Stimulated activated CD8-positive, alpha-beta memory T cell treated with anti-CD3 and anti-CD28 coated beads, Interleukin-12 subunit alpha, Interleukin-12 subunit beta, amount 100 ng/mL, for 1 hour (primary cell): Measurements from ENCODE around the gene RBM5.
"Not testable (repeated sequence)": the region's sequence is repeated elsewhere in the genome, so short reads cannot be mapped to it uniquely, and the experiment has no call there.

Source experiments
- DNase-seq: peaks from one replicate; pipeline ENCODE4 v3.0.0-alpha.2; 2020; ENCODE audit warnings: low read depth

Gene RBM5

DNA sequence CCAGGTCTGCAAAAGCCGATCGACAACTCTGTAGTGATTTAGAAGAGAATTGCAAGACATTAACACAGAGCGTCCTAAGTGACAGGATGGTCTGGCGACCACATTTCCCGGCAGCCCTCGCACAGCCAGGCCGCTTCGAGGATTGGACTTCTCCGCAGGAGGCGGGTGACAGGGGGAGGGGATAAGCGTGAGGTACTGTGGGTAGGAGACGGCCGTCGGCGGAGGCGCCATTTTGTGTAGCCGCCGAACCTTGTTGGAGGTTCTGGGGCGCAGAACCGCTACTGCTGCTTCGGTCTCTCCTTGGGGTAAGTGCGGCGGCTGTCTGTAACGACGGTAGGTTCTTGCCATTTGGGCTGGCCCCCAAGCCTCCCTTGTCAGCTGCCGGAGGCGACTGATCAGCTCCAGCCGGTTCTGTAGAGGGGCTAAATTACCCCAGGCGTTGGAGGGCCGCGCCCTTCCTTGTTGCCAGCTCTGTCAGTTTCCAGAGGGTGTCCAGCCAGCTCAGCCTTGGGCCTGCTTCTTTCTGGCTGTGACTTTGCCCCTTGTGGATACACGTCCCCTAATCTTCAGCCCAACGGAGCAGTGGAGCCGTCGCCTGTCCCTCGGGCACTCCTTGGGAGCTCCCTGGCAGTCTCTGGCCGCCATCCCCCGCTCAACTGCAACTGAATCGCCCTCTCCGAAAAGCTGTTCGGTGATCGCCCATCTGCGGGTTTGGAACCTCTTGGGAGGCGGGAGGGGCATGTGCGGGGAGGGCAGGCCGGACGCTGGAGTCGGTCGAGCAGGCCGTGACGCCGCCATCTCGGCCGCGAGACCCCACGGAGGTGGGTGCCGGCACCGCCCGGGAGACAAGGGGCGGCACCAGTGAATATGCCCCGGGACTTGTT lies at the start of gene RBM5:
Gene RBM5, plus strand, starts transcription at position 195 of the 884 bp plus-strand sequence. CDS start 1,516 bp downstream, outside the sequence.
- peak; percentile 85 for DNase-seq

GRCh38 chr3:50044976-50045375 lies 43.7 kb upstream of the RBM5 start:
- DNase-seq = no peak

DNA sequence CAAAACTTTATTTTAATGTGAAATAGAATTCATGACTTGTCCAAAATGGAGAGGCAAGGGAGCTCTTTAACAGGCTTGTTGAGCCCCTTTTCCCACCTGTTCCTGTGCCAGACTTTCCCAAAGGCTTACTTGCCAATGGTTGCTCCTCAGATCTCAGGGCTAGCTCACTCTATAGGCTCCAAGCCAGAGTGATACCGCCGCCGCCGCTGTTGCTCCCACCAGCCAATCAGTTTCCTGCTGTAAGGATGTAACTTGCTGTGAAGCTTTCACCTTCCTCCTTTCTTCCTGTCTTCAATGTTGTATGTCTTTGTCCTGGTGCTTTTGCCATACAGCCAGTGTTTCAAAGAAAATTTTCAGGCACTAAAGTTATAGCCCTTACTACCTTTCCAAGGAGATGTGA lies 41.3 kb upstream of the RBM5 start:
- no peak for DNase-seq

- no peak for DNase-seq
Observed at GRCh38 chr3:50050361-50050760, 38.4 kb upstream of the RBM5 start.

GRCh38 chr3:50057756-50058155 lies 31.0 kb upstream of the RBM5 start:
- DNase-seq = no peak

- no peak for DNase-seq
Observed at GRCh38 chr3:50068134-50068533, 20.6 kb upstream of the RBM5 start.

GRCh38 chr3:50078091-50078490 lies 10.6 kb upstream of the RBM5 start:
- DNase-seq = no peak

DNA sequence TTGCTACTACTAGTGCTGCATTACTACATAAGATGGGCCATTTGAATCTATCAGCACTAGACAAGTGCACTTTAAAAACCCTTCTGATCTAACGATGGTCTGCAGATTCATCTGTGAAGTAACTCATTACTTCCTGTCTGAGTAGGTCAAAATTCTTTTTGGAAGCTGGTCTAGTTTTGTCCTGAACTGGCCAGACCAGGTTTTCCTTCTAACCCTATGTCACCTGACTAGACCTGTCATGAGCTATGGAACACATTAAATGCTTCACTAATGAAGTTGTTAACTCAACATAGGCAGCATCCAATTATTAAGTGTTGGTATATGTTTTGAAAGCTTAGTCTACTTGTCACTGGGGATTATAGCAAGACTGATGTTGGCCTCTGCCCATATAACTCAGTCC lies 10.1 kb upstream of the RBM5 start:
- DNase-seq = no peak

GRCh38 chr3:50084951-50085350 lies 3.8 kb upstream of the RBM5 start:
- not testable (repeated sequence) for DNase-seq

- DNase-seq = no peak
Observed at GRCh38 chr3:50089609-50089945, 858 bp downstream of the RBM5 start.

GRCh38 chr3:50090984-50091383 lies 2.3 kb downstream of the RBM5 start:
- DNase-seq = no peak

GRCh38 chr3:50095352-50095998 lies 6.8 kb downstream of the RBM5 start:
- DNase-seq = no peak

DNA sequence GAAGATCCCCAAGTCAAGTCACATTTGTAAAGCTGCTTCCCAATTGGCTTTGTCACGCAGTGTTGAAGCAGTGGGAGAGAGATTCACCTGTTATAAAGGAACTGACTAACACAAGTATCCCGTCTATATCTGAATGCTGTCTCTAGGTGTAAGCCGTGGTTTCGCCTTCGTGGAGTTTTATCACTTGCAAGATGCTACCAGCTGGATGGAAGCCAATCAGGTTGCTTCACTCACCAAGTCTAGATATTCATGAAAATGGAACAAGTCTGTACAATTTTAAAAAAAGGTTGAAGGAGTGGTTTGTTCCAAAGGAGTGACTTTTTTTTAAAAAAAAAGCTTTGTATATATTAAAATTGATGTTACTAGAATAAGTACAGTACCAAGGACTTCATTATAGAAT lies 11.7 kb downstream of the RBM5 start:
- no peak for DNase-seq

GRCh38 chr3:50100956-50101845 lies 12.5 kb downstream of the RBM5 start:
- DNase-seq = no peak

- DNase-seq = no peak
Observed at GRCh38 chr3:50102558-50102957, 13.8 kb downstream of the RBM5 start.

GRCh38 chr3:50111757-50112156 lies 23.0 kb downstream of the RBM5 start:
- DNase-seq = no peak

DNA sequence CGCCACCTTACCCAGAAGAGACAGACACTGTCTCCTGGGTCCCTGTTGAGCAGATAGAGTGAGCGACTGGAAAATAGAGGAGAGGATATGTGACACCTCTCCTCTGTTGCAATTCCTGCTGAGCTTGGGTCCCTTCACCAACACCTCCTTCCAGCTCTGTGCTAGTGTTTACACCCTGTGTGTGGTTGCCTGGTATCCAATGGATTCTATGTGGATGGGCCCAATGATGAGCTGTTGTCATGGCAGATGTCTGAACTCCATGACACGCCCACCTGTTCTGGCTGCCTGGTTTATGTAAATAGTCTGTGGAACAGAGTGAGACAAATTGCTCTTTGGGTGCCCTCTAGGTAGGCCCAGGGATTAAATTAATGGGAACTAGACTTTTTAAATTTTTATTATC lies 23.7 kb downstream of the RBM5 start:
- no peak for DNase-seq

GRCh38 chr3:50117120-50117519 lies 28.4 kb downstream of the RBM5 start:
- no peak for DNase-seq

DNA sequence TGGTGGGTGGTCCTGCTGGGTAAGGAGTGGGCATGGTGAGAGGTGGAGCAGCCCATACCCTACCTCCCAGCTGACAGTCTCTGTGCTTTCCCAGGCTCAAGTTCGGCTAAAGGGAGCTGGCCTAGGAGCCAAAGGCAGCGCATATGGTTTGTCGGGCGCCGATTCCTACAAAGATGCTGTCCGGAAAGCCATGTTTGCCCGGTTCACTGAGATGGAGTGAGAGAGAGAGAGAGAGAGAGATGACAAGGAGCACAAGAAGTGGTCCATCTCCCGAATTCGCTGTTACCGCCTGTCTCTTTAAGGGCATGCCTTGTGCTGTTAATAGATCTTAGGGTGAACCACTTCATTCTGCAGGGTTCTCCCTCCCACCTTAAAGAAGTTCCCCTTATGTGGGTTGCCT lies 29.5 kb downstream of the RBM5 start:
- DNase-seq = no peak

DNA sequence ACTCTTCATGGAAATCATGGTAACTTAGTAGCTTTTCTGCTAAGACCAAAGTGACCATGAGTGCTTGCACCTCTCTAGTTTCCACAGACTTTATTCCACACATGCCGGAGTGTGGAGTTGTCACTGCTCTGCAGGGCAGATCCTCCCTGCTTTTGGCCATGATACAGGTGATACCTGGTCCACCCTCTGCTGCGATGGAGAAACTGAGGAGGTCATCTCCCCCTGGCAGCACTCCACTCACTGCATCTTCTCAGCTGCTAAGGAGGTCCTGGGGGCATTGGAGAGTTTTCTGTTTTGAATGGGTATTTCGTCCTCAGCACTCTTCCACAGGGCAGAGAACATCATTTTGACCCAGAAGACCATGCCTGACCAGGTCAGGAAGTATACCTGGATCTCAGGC lies 31.1 kb downstream of the RBM5 start:
- DNase-seq = no peak

DNA sequence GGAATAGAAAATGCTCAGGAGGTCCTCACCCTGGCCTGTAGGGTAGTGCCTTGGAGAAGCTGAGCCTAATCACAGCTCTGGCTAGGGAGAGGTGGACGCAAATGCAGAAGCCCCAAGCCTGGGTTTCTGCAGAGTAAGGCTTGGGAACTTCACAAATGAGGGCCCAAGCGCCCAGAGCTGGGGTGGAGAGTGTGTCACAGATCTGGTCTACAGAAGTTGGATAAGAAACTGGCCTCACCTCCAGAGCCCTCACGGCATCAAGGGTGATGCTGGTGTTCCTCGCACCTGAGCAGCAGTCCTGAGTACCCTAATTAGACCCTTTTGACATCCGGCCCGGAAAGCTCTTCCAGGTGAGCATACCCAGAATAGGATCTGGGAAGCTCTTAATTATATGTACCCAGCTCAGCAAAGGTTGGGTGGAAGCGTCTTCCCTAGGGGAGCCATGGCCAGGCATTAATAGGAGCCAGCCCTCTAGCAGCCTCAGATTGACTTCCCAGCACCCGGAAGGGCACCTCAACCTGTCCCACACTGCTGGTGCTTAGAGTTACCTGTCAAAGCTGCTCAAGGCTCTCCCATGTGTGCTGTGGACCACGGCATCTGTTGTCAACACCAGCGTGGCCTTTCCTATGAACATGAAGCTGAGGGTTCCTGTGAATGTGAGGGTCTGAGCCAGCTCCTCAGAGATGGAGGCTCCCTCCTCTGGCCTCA lies 31.8 kb downstream of the RBM5 start:
- DNase-seq = no peak
